ENCODE measurements around the gene CD180.

The CD180 gene

GRCh38 chr5:67199859-67200258 lies 3.3 kb upstream of the CD180 start:
- no peaks in the 10 kb centered on the region for H3K36me3 ChIP-seq (replicated peaks; ENCODE audit: low read depth, low read length)
- H3K9me3 ChIP-seq (ENCODE audit: insufficient read depth, low read length) = no peaks in the 10 kb centered on the region
- H3K4me1 ChIP-seq (ENCODE audit: low read length) = peaks cover 87% of the 10 kb centered on the region
- no peak overlapping the region for H2AFZ ChIP-seq (ENCODE audit: low read depth, low read length)
- no peaks in the 10 kb centered on the region for H4K20me1 ChIP-seq (ENCODE audit: insufficient read depth, low read length)
- H3K79me2 ChIP-seq (ENCODE audit: low read length) = no peaks in the 10 kb centered on the region
- TF ChIP-seq EZH2phosphoT487 (IDR thresholded peaks at IDR 0.05; ENCODE audit: low read depth) = no peak
- TF ChIP-seq, protein P1, sequence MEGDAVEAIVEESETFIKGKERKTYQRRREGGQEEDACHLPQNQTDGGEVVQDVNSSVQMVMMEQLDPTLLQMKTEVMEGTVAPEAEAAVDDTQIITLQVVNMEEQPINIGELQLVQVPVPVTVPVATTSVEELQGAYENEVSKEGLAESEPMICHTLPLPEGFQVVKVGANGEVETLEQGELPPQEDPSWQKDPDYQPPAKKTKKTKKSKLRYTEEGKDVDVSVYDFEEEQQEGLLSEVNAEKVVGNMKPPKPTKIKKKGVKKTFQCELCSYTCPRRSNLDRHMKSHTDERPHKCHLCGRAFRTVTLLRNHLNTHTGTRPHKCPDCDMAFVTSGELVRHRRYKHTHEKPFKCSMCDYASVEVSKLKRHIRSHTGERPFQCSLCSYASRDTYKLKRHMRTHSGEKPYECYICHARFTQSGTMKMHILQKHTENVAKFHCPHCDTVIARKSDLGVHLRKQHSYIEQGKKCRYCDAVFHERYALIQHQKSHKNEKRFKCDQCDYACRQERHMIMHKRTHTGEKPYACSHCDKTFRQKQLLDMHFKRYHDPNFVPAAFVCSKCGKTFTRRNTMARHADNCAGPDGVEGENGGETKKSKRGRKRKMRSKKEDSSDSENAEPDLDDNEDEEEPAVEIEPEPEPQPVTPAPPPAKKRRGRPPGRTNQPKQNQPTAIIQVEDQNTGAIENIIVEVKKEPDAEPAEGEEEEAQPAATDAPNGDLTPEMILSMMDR (IDR thresholded peaks at IDR 0.05; ENCODE audit: low read depth, low read length) = no peak
- H3K9ac ChIP-seq (ENCODE audit: low read length) = no peak overlapping the region
- no peak overlapping the region for H3K27ac ChIP-seq (ENCODE audit: low read length)
- H3K4me2 ChIP-seq (ENCODE audit: low read length) = no peak overlapping the region
- H3K27me3 ChIP-seq (ENCODE audit: low read depth, low read length) = peaks cover 3% of the 10 kb centered on the region; the same call in 1 of the 2 replicates
- H3K4me3 ChIP-seq (ENCODE audit: low read length) = no peak overlapping the region

- Histone ChIP-seq H3K9me3 (ENCODE audit: insufficient read depth, low read length) (no peaks in the 10 kb centered on the region), H3K4me1 (ENCODE audit: low read length) (peaks cover 87% of the 10 kb centered on the region)
These were observed 2.3 kb upstream of the CD180 start for GRCh38 chr5:67198917-67199316.

GRCh38 chr5:67197536-67197935 lies 937 bp upstream of the CD180 start:
- H3K27me3 ChIP-seq (ENCODE audit: low read depth, low read length) = peaks cover 3% of the 10 kb centered on the region; the same call in 1 of the 2 replicates
- H3K27ac ChIP-seq (ENCODE audit: low read length) = no peak overlapping the region
- TF ChIP-seq EZH2phosphoT487 (IDR thresholded peaks at IDR 0.05; ENCODE audit: low read depth) = no peak
- TF ChIP-seq, protein P1 (IDR thresholded peaks at IDR 0.05; ENCODE audit: low read depth, low read length) = no peak
- H2AFZ ChIP-seq (ENCODE audit: low read depth, low read length) = no peak overlapping the region
- H3K4me2 ChIP-seq (ENCODE audit: low read length) = no peak overlapping the region
- no peaks in the 10 kb centered on the region for H3K9me3 ChIP-seq (ENCODE audit: insufficient read depth, low read length)
- H3K79me2 ChIP-seq (ENCODE audit: low read length) = no peaks in the 10 kb centered on the region
- peaks cover 87% of the 10 kb centered on the region for H3K4me1 ChIP-seq (ENCODE audit: low read length)
- H3K36me3 ChIP-seq (replicated peaks; ENCODE audit: low read depth, low read length) = no peaks in the 10 kb centered on the region
- no peak overlapping the region for H3K4me3 ChIP-seq (ENCODE audit: low read length)
- no peaks in the 10 kb centered on the region for H4K20me1 ChIP-seq (ENCODE audit: insufficient read depth, low read length)
- H3K9ac ChIP-seq (ENCODE audit: low read length) = no peak overlapping the region

More at GRCh38 chr5:67198917-67199316, 2.3 kb upstream of the CD180 start:
- no peak for TF ChIP-seq EZH2phosphoT487 (IDR thresholded peaks at IDR 0.05; ENCODE audit: low read depth)
- TF ChIP-seq, protein P1 (IDR thresholded peaks at IDR 0.05; ENCODE audit: low read depth, low read length) = no peak
- Histone ChIP-seq H2AFZ (ENCODE audit: low read depth, low read length) (no peak overlapping the region), H3K27ac (ENCODE audit: low read length) (no peak overlapping the region), H3K4me2 (ENCODE audit: low read length) (no peak overlapping the region), H3K27me3 (ENCODE audit: low read depth, low read length) (peaks cover 3% of the 10 kb centered on the region; the same call in 1 of the 2 replicates), H3K9ac (ENCODE audit: low read length) (no peak overlapping the region), H3K4me3 (ENCODE audit: low read length) (no peak overlapping the region), H3K79me2 (ENCODE audit: low read length) (no peaks in the 10 kb centered on the region), H3K36me3 (replicated peaks; ENCODE audit: low read depth, low read length) (no peaks in the 10 kb centered on the region), H4K20me1 (ENCODE audit: insufficient read depth, low read length) (no peaks in the 10 kb centered on the region)

DNA sequence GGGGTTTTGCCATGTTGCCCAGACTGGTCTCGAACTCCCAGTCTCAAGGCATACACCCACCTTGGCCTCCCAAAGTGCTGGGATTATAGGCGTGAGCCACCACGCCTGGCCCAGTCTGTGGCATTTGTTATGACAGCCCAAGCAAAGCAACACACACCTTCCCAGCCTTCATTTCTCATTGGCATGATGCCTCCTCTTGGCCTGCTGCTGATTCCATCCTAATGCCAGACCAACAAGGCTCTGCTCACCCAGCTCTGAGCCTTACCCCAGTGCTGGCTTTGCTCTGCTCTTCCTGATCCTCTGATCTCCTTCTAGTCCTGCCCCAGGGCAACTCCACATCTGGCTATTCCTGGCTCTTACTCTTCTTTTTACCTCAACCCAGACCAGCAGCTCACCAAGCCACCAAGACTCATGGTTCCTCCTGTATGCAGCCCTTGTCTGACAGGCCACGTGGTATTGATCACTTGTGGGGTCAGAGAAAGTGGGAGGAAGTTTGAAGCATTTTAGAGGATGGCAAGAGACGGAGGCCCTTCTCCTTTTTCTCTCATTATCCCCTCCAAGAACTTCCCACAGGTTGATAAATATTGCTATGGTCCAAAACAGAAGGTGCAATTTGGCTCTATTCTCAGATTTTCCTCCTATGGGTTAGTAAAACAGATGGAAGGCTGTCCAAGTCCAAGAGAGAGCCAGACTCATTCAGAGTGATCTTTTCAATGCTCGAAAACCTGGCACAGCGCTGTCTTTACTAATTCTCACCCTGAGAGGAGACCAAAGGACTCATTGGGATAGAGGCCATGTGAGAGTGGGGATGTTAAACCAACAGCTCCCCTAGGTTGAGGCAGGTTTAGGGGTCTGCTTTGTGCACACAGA lies 958 bp downstream of the CD180 start:
- Histone ChIP-seq H2AFZ (ENCODE audit: low read depth, low read length) (no peak overlapping the region), H3K9me3 (ENCODE audit: insufficient read depth, low read length) (no peaks in the 10 kb centered on the region), H3K4me3 (ENCODE audit: low read length) (no peak overlapping the region; the same call in 1 of the 2 replicates), H3K4me2 (ENCODE audit: low read length) (peak overlapping the region; percentile 18; the same call in 1 of the 2 replicates), H3K79me2 (ENCODE audit: low read length) (no peaks in the 10 kb centered on the region), H4K20me1 (ENCODE audit: insufficient read depth, low read length) (no peaks in the 10 kb centered on the region), H3K9ac (ENCODE audit: low read length) (no peak overlapping the region), H3K4me1 (ENCODE audit: low read length) (peaks cover 71% of the 10 kb centered on the region), H3K27ac (ENCODE audit: low read length) (no peak overlapping the region), H3K27me3 (ENCODE audit: low read depth, low read length) (no peaks in the 10 kb centered on the region), H3K36me3 (replicated peaks; ENCODE audit: low read depth, low read length) (peaks cover 2% of the 10 kb centered on the region)
- TF ChIP-seq, protein P1 (IDR thresholded peaks at IDR 0.05; ENCODE audit: low read depth, low read length) = no peak
- TF ChIP-seq EZH2phosphoT487 (IDR thresholded peaks at IDR 0.05; ENCODE audit: low read depth) = no peak
